Psoas muscle (tissue), 8 donors: ENCODE results near the gene MYBPHL. TPM values are rescaled to one million over a fixed set of nuclear protein-coding genes. Genes with fewer than 3 reads are reported as not detected.

Source experiments
- ATAC-seq, 4 donors: fragments of 200-7000 bp; cut with Tn5 transposase; one replicate each; pipeline ENCODE4 v1.9.1; 2020; ENCODE audit warnings: moderate library complexity in 3 of 4, mild to moderate bottlenecking in 2 of 4
- DNase-seq, 2 donors: peaks; one replicate each; pipeline ENCODE4 v3.0.0-alpha.2; 2020
- H3K27ac ChIP-seq: fragments of 200-600 bp; one replicate; pipeline ENCODE4 v1.8.0; 2022
- H3K27me3 ChIP-seq, 3 donors: fragments of 200-600 bp in 1 of 3; one replicate each; pipeline versions ENCODE4 v1.6.1 to v1.8.0; 2013 to 2022; ENCODE audit warnings: low read length in 2 of 3, mild to moderate bottlenecking in 2 of 3, moderate library complexity in 1 of 3; ENCODE audit not compliant: insufficient read depth in 3 of 3
- H3K36me3 ChIP-seq, 2 donors: fragments of 200-600 bp in 1 of 2; one replicate each; pipeline versions ENCODE4 v1.6.1 to v1.8.0; 2013 to 2022; ENCODE audit warnings: low read depth in 1 of 2, mild to moderate bottlenecking in 1 of 2, moderate library complexity in 1 of 2; ENCODE audit not compliant: insufficient read depth in 1 of 2
- H3K4me1 ChIP-seq: fragments of 200-600 bp; one replicate; pipeline ENCODE4 v1.8.0; 2022
- H3K4me3 ChIP-seq: fragments of 200-600 bp; one replicate; pipeline ENCODE4 v1.8.0; 2022; ENCODE audit warnings: mild to moderate bottlenecking
- H3K9me3 ChIP-seq: fragments of 200-600 bp; one replicate; pipeline ENCODE4 v1.8.0; 2022
- CTCF ChIP-seq: fragments of 200-600 bp; IDR thresholded peaks from one replicate; pipeline ENCODE4 v1.8.0; 2022; ENCODE audit warnings: antibody characterized with exemption
- WGBS, 3 donors: extraction: QIAGEN DNeasy Blood & Tissue Kit; methylation state at CpG; one replicate each; pipeline versions ENCODE4 v1.1.6 to v1.1.7; 2013; 5-methylcytosine and 5-hydroxymethylcytosine counted together
- intact Hi-C, 2 donors: fragments of 100-400 bp; cut with DNase I; formaldehyde crosslinking; loops; one replicate each; pipeline versions ENCODE4 v1.11.0 to v1.14.2; 2022
- polyA plus RNA-seq, 3 donors: library from polyadenylated mRNA; stranded (reverse); fragments of 200-250 nt; gene quantifications; one replicate each; pipeline ENCODE4 v1.2.3, GENCODE V29; 2013
- total RNA-seq, 4 donors: library from RNA; stranded (reverse); fragmentation: NEBNext Ultra II Directional in 2 of 4; extraction: Animal tissue kit (Norgen Biotek cat#: 25700) in 2 of 4; gene quantifications; one replicate each; pipeline versions ENCODE4 v1.2.1 to v1.2.4, GENCODE V29; 2021 to 2023
- donor health status: healthy with polysubstance abuse.
- donor health status: DM: no; HTN: no; CAD: no; lungs with moderate emphysema.
- donor health status: Bipolar disorder and iron deficiency.
- donor health status: healthy.
- donor health status: DM: yes; HTN: yes; CAD: no.
- donor health status: DM: no; HTN: no; CAD: no.
- donor health status: DM: no; HTN: no; CAD: no.
- donor health status: DM: yes; HTN: yes; CAD: no.

Gene MYBPHL
- total and polyA plus RNA-seq, 7 donors, result 0.17 to 2.2 (median 0.57) TPM; not detected in 1

DNA sequence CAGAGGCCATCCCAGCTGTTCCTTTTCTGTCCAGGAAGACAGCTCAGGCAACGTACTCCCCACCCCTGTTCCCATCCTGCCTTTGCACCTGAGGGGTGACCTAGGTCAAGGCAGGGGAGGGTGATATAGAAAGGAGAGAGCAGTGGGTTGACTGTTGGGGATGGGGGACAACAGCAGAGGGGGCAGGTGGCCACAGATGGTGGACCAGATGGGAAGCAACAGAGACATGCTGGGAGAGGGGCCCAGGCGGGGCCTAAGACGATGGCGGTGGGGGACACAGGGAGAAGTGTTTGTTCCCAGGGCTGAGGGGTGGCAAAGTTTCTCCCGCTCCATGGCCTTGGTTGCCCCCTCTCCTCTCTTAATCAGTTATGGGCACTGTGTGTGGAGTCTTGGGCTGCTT lies 51.1 kb downstream of the MYBPHL start:
- ATAC-seq (peak in 1 of 4 donors; percentile 5), DNase-seq (no peak)
- TF ChIP-seq CTCF, result no peak
- intact Hi-C loops, result no loop called here
- Histone ChIP-seq H3K27me3 (no peaks in the 10 kb centered on the region), H3K36me3 (peaks cover 0 to 6% of the 10 kb centered on the region in 2 donors), H3K4me1 (peaks cover 21% of the 10 kb centered on the region), H3K9me3 (no peaks in the 10 kb centered on the region), H3K4me3 (no peak overlapping the region), H3K27ac (no peak overlapping the region)
- WGBS, 3 donors, result 78 to 91% (median 80%) methylated on average over 5 of the region's 5 CpGs

- intact Hi-C loops, result no loop called here
- ATAC-seq (peak in 3 of 4 donors; percentile 25 to 38 (median 30)), DNase-seq (peak in 1 of 2 donors; percentile 58)
- no peaks in the 10 kb centered on the region for H3K27me3 ChIP-seq
- peaks cover 0 to 6% of the 10 kb centered on the region in 2 donors for H3K36me3 ChIP-seq
- H3K4me3 ChIP-seq, result no peak overlapping the region
- WGBS, 3 donors, result 39 to 54% (median 44%) methylated on average over 14 to 15 of the region's 15 CpGs
- H3K9me3 ChIP-seq, result no peaks in the 10 kb centered on the region
- peaks cover 21% of the 10 kb centered on the region for H3K4me1 ChIP-seq
- no peak overlapping the region for H3K27ac ChIP-seq
- TF ChIP-seq CTCF, result no peak
Measured at GRCh38 chr1:109255097-109255651, 51.6 kb downstream of the MYBPHL start.

DNA sequence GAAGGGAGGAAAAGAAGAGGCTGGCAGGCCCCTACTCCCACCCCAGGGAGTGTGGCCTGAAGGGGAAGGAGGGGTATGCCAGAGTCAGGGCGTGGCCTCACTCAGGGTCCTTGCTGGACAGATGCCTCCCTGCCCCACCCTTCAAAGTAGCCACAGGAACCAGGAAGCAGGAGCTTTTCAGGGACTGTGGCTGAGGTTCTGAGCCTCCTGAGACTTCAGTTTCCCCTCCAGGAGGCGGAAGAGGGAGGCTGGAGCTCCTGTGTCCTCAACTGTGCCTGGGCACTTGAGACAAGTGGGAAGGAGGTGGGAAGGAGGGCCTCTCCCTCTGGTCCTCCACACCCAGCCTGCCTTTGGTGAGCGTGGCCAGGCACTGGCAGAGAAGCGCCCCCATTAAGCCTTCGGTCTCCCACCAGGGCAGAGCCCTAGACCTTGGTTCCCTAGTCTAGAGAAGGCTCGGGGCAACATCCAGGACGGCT lies 52.2 kb downstream of the MYBPHL start:
- intact Hi-C loops, result no loop called here
- H3K9me3 ChIP-seq, result no peaks in the 10 kb centered on the region
- 76 to 77% (median 76%) methylated on average over 5 to 7 of the region's 7 CpGs for WGBS, 3 donors
- no peaks in the 10 kb centered on the region for H3K27me3 ChIP-seq
- no peak for ATAC-seq
- peaks cover 0 to 6% of the 10 kb centered on the region in 2 donors for H3K36me3 ChIP-seq
- peaks cover 21% of the 10 kb centered on the region for H3K4me1 ChIP-seq
- no peak overlapping the region for H3K4me3 ChIP-seq
- DNase-seq, result peak in 1 of 2 donors; percentile 31
- H3K27ac ChIP-seq, result peak overlapping the region; percentile 67
- no peak for TF ChIP-seq CTCF

DNA sequence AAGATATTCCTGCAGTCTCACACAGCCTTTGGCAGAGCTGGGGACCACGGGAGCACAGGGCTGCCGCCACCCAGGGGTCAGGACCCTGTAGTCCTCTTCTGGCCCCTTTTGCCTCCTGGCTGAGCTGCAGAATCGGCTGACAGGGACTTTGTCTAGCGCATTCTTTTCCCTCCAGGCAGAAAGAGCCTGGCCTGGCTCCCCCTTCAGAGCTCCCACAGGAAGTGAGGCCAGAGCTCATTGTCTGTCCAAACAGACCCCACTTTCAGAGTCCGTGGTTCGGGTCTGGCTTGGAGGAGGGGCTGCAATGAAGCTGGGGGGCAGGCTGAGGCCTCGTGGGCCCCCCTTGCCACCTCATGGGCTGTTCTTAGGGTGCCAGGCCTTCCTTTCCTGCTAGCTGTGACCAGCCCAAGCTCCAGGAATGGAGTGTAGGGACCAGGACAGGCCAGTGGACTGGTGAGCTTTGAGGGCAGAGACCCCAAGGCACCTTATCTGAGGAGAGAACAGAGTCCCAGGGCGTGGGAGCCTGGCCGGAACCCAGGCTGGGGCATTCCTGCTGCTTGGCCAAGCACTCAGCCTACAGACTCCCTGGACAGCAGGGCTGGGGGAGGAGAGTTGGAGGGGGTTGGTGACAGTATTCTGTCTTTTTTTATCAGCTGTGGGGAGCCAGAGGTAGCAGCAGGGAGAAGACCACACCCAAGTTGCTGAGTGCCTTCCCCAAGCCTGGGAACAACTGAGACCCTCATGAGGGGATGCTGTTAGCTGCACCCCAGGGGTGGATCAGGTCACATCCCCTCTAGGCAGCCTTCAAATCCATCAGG lies 52.8 kb downstream of the MYBPHL start:
- ATAC-seq, result peak in 3 of 4 donors; percentile 22 to 37 (median 31)
- 17 to 23% (median 19%) methylated on average over 9 of the region's 9 CpGs for WGBS, 3 donors
- peaks cover 24% of the 10 kb centered on the region for H3K4me1 ChIP-seq
- peaks cover 0 to 4% of the 10 kb centered on the region in 2 donors for H3K36me3 ChIP-seq
- H3K4me3 ChIP-seq, result peak overlapping the region; percentile 47
- DNase-seq, result peak in 1 of 2 donors; percentile 52
- no peak for TF ChIP-seq CTCF
- intact Hi-C loops, result no loop called here
- peak overlapping the region; percentile 67 for H3K27ac ChIP-seq
- no peaks in the 10 kb centered on the region for H3K9me3 ChIP-seq
- no peaks in the 10 kb centered on the region for H3K27me3 ChIP-seq
